GM18505 (cell line): ENCODE data around the gene EID2.

Experiments used
- ATAC-seq: cut with Tn5 transposase; IDR thresholded peaks from one replicate; pipeline ENCODE4 v1.9.1; 2021; ENCODE audit not compliant: unreplicated experiment
- POLR2A ChIP-seq: IDR thresholded peaks from 4 replicates; pipeline ENCODE4 v1.6.1; 2011; ENCODE audit warnings: borderline replicate concordance; ENCODE audit not compliant: insufficient read depth, insufficient read length; ENCODE audit errors: extremely low read depth

EID2 gene

GRCh38 chr19:39539518-39540332, at the start of gene EID2:
TSS of gene EID2 (minus strand) at chr19:39540161. CDS start at chr19:39540079, 82 bp downstream.
- ATAC-seq: peak; percentile 85
- TF ChIP-seq POLR2A: peak; percentile 82

DNA sequence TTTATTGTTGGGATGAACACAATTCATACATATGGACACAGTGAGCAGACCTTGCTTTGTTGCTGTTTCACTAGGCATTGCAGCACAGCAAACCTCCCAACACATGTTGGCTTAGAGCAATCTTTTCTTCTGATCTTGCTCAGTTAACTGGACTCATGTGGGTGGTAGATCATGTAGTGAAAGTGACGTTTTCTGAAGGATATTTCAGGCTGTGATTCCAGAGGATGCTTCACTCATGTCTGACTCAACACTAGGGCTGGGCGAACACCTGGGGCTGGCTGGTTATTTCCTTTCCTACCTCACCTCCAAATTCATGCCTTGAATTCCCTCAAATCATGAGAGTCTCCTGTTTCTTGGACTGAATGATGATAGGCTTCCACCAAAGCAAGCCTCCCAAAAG, 48.1 kb upstream of the EID2 start:
- ATAC-seq: no peak
- no peak for TF ChIP-seq POLR2A

GRCh38 chr19:39587496-39587895, 47.5 kb upstream of the EID2 start:
- no peak for TF ChIP-seq POLR2A
- no peak for ATAC-seq

DNA sequence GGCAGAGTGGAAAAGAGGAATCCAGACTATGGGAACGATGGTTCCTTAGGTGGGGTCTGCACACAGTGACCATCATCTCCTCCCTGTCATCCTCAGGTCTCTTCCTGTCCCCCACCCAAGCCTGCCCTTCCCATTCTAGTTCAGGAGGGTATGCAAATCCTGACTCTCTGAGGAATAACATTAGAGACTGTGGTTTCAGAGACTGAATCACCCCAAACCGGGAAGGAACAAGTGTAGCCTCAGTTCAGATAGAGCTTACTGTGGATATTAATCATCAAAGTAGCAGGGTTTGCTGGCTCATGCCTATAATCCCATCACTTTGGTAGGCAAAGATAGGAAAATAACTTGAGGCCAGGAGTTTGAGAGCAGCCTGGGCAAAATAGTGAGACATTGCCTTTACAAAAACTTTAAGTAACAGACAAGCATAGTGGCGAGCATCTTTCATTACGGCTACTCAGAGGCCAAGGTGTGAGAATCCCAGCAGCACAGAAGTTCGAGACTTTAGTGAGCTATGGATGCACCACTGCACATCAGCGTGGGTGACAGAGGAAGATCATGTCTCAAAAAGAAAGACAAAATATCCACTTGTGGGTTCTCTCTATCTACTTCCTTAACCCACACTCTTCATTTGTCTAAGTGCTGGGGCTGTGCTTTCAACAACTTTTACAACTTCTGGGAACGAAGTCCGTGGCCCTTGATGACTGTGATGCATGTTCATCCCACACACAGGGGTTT, 43.1 kb upstream of the EID2 start:
- no peak for ATAC-seq
- no peak for TF ChIP-seq POLR2A

DNA sequence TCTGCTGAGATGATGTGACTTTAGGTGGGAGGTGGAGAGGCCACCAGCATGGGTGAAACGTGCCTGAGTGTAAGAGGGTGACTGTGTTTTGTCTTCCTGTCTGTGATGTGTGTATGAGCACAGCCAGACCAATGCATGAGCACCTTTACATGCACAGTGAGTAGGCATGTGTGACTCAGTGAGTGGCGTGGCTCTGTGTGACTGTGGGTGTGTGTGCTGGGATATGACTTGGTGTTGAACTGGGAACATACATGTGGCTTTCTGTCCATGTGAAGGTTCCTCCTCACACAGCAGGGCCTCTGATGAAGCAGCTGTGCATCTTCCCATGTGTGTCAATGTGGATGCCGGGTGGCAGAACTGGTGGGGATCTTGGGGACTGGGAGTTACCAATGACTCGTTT, 42.5 kb upstream of the EID2 start:
- TF ChIP-seq POLR2A: no peak

GRCh38 chr19:39568604-39569003, 28.6 kb upstream of the EID2 start:
- TF ChIP-seq POLR2A: no peak
- ATAC-seq: no peak

More for the DNA sequence above, 42.5 kb upstream of the EID2 start:
- ATAC-seq: no peak

- no peak for TF ChIP-seq POLR2A
- ATAC-seq: no peak
These were observed 26.1 kb upstream of the EID2 start for GRCh38 chr19:39566064-39566463.

- ATAC-seq: no peak
- no peak for TF ChIP-seq POLR2A
These were observed 23.4 kb upstream of the EID2 start for GRCh38 chr19:39563408-39563807.

GRCh38 chr19:39558624-39559117, 18.7 kb upstream of the EID2 start:
- TF ChIP-seq POLR2A: no peak
- no peak for ATAC-seq

- no peak for TF ChIP-seq POLR2A
- no peak for ATAC-seq
These were observed 18.1 kb upstream of the EID2 start for GRCh38 chr19:39557811-39558623.

DNA sequence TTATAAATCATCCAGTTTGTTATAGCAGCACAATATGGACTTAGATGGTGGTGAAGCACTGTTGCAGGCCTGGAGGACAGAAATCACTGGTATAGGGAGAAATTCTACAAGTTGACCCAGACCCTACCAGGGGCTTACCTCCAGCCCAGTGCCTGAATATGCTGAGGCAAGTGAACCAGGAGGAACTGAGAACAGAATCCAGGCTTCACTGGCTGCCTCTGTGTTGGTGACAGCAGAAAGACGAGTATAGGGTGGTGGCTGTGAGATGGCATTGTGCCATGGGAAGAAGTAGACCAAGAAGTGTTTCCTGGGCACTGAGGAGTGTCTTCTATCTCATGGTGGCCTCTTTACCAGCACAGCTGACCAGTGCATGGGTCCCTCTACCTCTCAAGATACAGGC, 15.9 kb upstream of the EID2 start:
- no peak for TF ChIP-seq POLR2A
- ATAC-seq: no peak

DNA sequence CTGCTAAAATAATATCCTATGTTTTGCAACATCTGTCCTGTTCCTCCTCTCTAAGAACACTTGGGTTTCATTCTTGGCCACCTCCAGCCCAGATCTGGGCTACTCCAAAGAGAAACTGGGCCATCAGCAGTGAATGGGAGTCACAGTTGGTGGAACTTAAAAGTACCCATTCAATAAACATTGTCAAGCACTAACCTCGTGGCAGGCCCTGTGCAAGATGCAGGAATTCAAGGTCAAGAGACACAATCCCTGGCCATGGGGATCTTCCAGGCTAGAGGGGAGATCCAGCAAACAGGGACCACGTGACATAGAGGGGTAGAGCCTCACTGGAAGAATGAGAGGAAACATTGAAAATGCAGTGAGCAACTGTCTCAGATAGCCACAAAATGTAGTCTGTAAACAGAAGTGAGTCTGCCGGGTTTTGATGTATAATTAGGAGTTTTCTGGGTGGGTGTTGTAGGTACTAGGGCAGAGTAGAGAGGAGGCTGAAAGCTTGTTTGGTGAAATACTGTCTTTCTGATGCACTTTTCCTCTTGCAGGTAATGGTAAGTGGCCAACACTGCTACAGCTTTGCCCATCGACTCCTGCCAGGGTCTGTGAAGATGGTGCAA, 14.8 kb upstream of the EID2 start:
- no peak for ATAC-seq
- no peak for TF ChIP-seq POLR2A
